K562 (cell line): ENCODE results near the gene TPCN1. TPM values are rescaled to one million over a fixed set of nuclear protein-coding genes. Genes with fewer than 3 reads are reported as not detected.
A peak's percentile ranks its signal among the peaks of the same experiment; 100 is the strongest.

Experiments used
- ARID1B ChIP-seq: fragments of 450-650 bp; IDR thresholded peaks from 2 replicates; pipeline ENCODE4 v1.6.1; 2016; ENCODE audit warnings: antibody characterized with exemption, mild to moderate bottlenecking, inconsistent platforms
- CBFA2T2 ChIP-seq: fragments of 450-650 bp; conservative IDR thresholded peaks from 2 replicates; pipeline ENCODE4 v1.6.1; 2017; ENCODE audit warnings: mild to moderate bottlenecking
- CBFA2T3 ChIP-seq: fragments of 450-650 bp; IDR thresholded peaks from 2 replicates; pipeline ENCODE4 v1.6.1; 2017
- CUX1 ChIP-seq: fragments of 200-800 bp; sonication (Bioruptor generic); IDR thresholded peaks from 2 replicates; pipeline ENCODE4 v1.6.1; 2016; ENCODE audit warnings: missing genetic modification characterization, missing compliant biosample characterization
- GTF3C2 ChIP-seq: IDR thresholded peaks from 3 replicates; pipeline ENCODE4 v1.6.1; 2011; ENCODE audit warnings: borderline replicate concordance, mild to moderate bottlenecking, moderate library complexity; ENCODE audit not compliant: insufficient read length; ENCODE audit errors: extremely low read depth
- MAX ChIP-seq: sonication (generic); formaldehyde crosslinking; IDR thresholded peaks from 2 replicates; pipeline ENCODE4 v1.9.0; 2022; ENCODE audit warnings: mild to moderate bottlenecking, missing genetic modification reagents
- MNT ChIP-seq, 2 experiments: fragments of 450-650 bp; conservative IDR thresholded peaks; 2 replicates each; pipeline ENCODE4 v1.6.1; 2017; ENCODE audit warnings: mild to moderate bottlenecking in 2 of 2, moderate library complexity in 2 of 2
- ZEB2 ChIP-seq: fragments of 450-650 bp; IDR thresholded peaks from 2 replicates; pipeline ENCODE4 v1.6.1; 2016
- ZNF75A ChIP-seq: fragments of 450-650 bp; formaldehyde crosslinking; IDR thresholded peaks from 2 replicates; pipeline ENCODE4 v1.4.0; 2020; ENCODE audit warnings: mild to moderate bottlenecking
- microRNA-seq: library from miRNA; unstranded; fragments of <30 nt; microRNA quantifications from one replicate; pipeline ENCODE4, GENCODE V29; 2018; ENCODE audit warnings: borderline microRNAs expressed
- polyA plus RNA-seq, 8 experiments: library from polyadenylated mRNA; depleted of rRNA in 4 of 8; stranded (reverse) in 5 of 8; unstranded in 3 of 8; fragments of >200 nt; fragmentation: Nextera tagmentation in 2 of 8; fragmentation: Illumina TruSeq in 1 of 8; extraction: Ambion mirVana in 2 of 8; extraction: Trizol in 1 of 8; gene quantifications; 2 replicates each; pipeline versions ENCODE4 v1.2.1 to v1.2.3, GENCODE V29; 2011 to 2014; ENCODE audit warnings: inconsistent platforms in 1 of 8, missing spikeins in 1 of 8
- small RNA-seq: library from RNA; depleted of rRNA; stranded (forward); fragments of <200 nt; gene quantifications from one replicate; pipeline ENCODE3, GENCODE V24; 2014
- total RNA-seq, 7 experiments: library from RNA; depleted of rRNA in 6 of 7; stranded (reverse); fragments of >200 nt in 6 of 7; fragmentation: Illumina TruSeq in 2 of 7; extraction: Trizol in 2 of 7; gene quantifications; 2 replicates each; pipeline versions ENCODE4 v1.2.1 to v1.2.3, GENCODE V29; 2011 to 2021; ENCODE audit warnings: low replicate concordance in 1 of 7

The TPCN1 gene
- total and polyA plus RNA-seq, 9 of the 15 experiments (the other 6 are each of a cell fraction or from before 2014, with no cell fraction given): 0.80 to 23.8 (median 7.4) TPM

GRCh38 chr12:113347892-113348291 is 126.6 kb downstream of the TPCN1 start (continued):
- no peak for TF ChIP-seq CUX1 (CRISPR knock-in tag)
- TF ChIP-seq ARID1B: 0 out of 2 replicates have a peak, but pooled peaks have one; percentile 11
- TF ChIP-seq GTF3C2: no peak
- TF ChIP-seq ZNF75A: no peak
- TF ChIP-seq MAX: 0 out of 2 replicates have a peak, but pooled peaks have one; percentile 32
- peak; percentile 68 for TF ChIP-seq CBFA2T3
- TF ChIP-seq MNT (conservative IDR thresholded peaks at IDR 0.05): peak in 1 of 2 experiments; percentile 48; a peak in 1 of 4 replicates
- peak; percentile 44 for TF ChIP-seq CBFA2T2
- peak; percentile 75; the same call in 1 of the 2 replicates for TF ChIP-seq ZEB2

Small RNAs within 50 kb of the gene (microRNA-seq; reads per million reads assigned to microRNA genes)
- 0.27 reads per million for gene MIR6762

Small RNAs within 50 kb of the gene (small RNA-seq; reads per million reads assigned to genes)
- gene MIR6762: 0.11 reads per million
- gene RF00019: not detected

Other genes with a start within 250 kb of the TPCN1 start
Only the 7 nearest of the 10 such genes appear.
- not detected in 2 replicates for gene DTX1, start 164.7 kb upstream of the TPCN1 start, total RNA-seq (2014; rRNA removed)
- gene DTX1, start 164.7 kb upstream of the TPCN1 start, total RNA-seq (2014; rRNA removed; fragmentation: Illumina TruSeq; extraction: Trizol): not detected in 2 replicates
- gene DTX1, start 164.7 kb upstream of the TPCN1 start, total RNA-seq (2015; rRNA removed; fragmentation: Illumina TruSeq; extraction: Trizol): not detected in 2 replicates
- not detected in 2 replicates for gene DTX1, start 164.7 kb upstream of the TPCN1 start, total RNA-seq (2021)
- not detected in 2 replicates for gene DTX1, start 164.7 kb upstream of the TPCN1 start, polyA plus RNA-seq (2011; rRNA removed)
- gene DTX1, start 164.7 kb upstream of the TPCN1 start, polyA plus RNA-seq (2014; fragmentation: Illumina TruSeq; extraction: Trizol): not detected in 2 replicates
- gene DTX1, start 164.7 kb upstream of the TPCN1 start, polyA plus RNA-seq (2014; fragmentation: Nextera tagmentation; extraction: Ambion mirVana): not detected
- gene DTX1, start 164.7 kb upstream of the TPCN1 start, polyA plus RNA-seq (2014; rRNA removed): not detected in 2 replicates
- gene RASAL1, start 85.7 kb upstream of the TPCN1 start, total RNA-seq (2014; rRNA removed): 0.08 and 0.14 TPM in 2 replicates
- gene RASAL1, start 85.7 kb upstream of the TPCN1 start, total RNA-seq (2014; rRNA removed; fragmentation: Illumina TruSeq; extraction: Trizol): not detected in 2 replicates
- gene RASAL1, start 85.7 kb upstream of the TPCN1 start, total RNA-seq (2015; rRNA removed; fragmentation: Illumina TruSeq; extraction: Trizol): not detected in 2 replicates
- 0.16 TPM in 1 of 2 replicates, not detected in the other for gene RASAL1, start 85.7 kb upstream of the TPCN1 start, total RNA-seq (2021)
- gene RASAL1, start 85.7 kb upstream of the TPCN1 start, polyA plus RNA-seq (2011; rRNA removed): 0.06 TPM in 1 of 2 replicates, not detected in the other
- gene RASAL1, start 85.7 kb upstream of the TPCN1 start, polyA plus RNA-seq (2014; fragmentation: Illumina TruSeq; extraction: Trizol): not detected in 2 replicates
- not detected for gene RASAL1, start 85.7 kb upstream of the TPCN1 start, polyA plus RNA-seq (2014; fragmentation: Nextera tagmentation; extraction: Ambion mirVana)
- gene RASAL1, start 85.7 kb upstream of the TPCN1 start, polyA plus RNA-seq (2014; rRNA removed): not detected in 2 replicates
- gene CFAP73, start 71.7 kb upstream of the TPCN1 start, total RNA-seq (2014; rRNA removed): not detected in 2 replicates
- gene CFAP73, start 71.7 kb upstream of the TPCN1 start, total RNA-seq (2014; rRNA removed; fragmentation: Illumina TruSeq; extraction: Trizol): not detected in 2 replicates
- gene CFAP73, start 71.7 kb upstream of the TPCN1 start, total RNA-seq (2015; rRNA removed; fragmentation: Illumina TruSeq; extraction: Trizol): not detected in 2 replicates
- not detected in 2 replicates for gene CFAP73, start 71.7 kb upstream of the TPCN1 start, total RNA-seq (2021)
- not detected in 2 replicates for gene CFAP73, start 71.7 kb upstream of the TPCN1 start, polyA plus RNA-seq (2011; rRNA removed)
- not detected in 2 replicates for gene CFAP73, start 71.7 kb upstream of the TPCN1 start, polyA plus RNA-seq (2014; fragmentation: Illumina TruSeq; extraction: Trizol)
- not detected for gene CFAP73, start 71.7 kb upstream of the TPCN1 start, polyA plus RNA-seq (2014; fragmentation: Nextera tagmentation; extraction: Ambion mirVana)
- gene CFAP73, start 71.7 kb upstream of the TPCN1 start, polyA plus RNA-seq (2014; rRNA removed): not detected in 2 replicates
- gene DDX54, start 36.0 kb upstream of the TPCN1 start, total RNA-seq (2014; rRNA removed): 100 and 135 TPM in 2 replicates
- gene DDX54, start 36.0 kb upstream of the TPCN1 start, total RNA-seq (2014; rRNA removed; fragmentation: Illumina TruSeq; extraction: Trizol): 23.9 and 25.8 TPM in 2 replicates
- 48.5 and 51.4 TPM in 2 replicates for gene DDX54, start 36.0 kb upstream of the TPCN1 start, total RNA-seq (2015; rRNA removed; fragmentation: Illumina TruSeq; extraction: Trizol)
- 128 and 132 TPM in 2 replicates for gene DDX54, start 36.0 kb upstream of the TPCN1 start, total RNA-seq (2021)
- 56.6 and 80.5 TPM in 2 replicates for gene DDX54, start 36.0 kb upstream of the TPCN1 start, polyA plus RNA-seq (2011; rRNA removed)
- gene DDX54, start 36.0 kb upstream of the TPCN1 start, polyA plus RNA-seq (2014; fragmentation: Illumina TruSeq; extraction: Trizol): 44.4 and 77.7 TPM in 2 replicates
- 1 to 10 TPM; 1.4 to 3.1 TPM for gene DDX54, start 36.0 kb upstream of the TPCN1 start, polyA plus RNA-seq (2014; fragmentation: Nextera tagmentation; extraction: Ambion mirVana)
- gene DDX54, start 36.0 kb upstream of the TPCN1 start, polyA plus RNA-seq (2014; rRNA removed): 74.4 and 107 TPM in 2 replicates
- gene RITA1, start 35.7 kb upstream of the TPCN1 start, total RNA-seq (2014; rRNA removed): 40.4 and 52.0 TPM in 2 replicates
- 12.7 and 15.6 TPM in 2 replicates for gene RITA1, start 35.7 kb upstream of the TPCN1 start, total RNA-seq (2014; rRNA removed; fragmentation: Illumina TruSeq; extraction: Trizol)
- gene RITA1, start 35.7 kb upstream of the TPCN1 start, total RNA-seq (2015; rRNA removed; fragmentation: Illumina TruSeq; extraction: Trizol): 34.3 and 36.7 TPM in 2 replicates
- gene RITA1, start 35.7 kb upstream of the TPCN1 start, total RNA-seq (2021): 34.9 and 38.9 TPM in 2 replicates
- gene RITA1, start 35.7 kb upstream of the TPCN1 start, polyA plus RNA-seq (2011; rRNA removed): 17.6 and 17.9 TPM in 2 replicates
- gene RITA1, start 35.7 kb upstream of the TPCN1 start, polyA plus RNA-seq (2014; fragmentation: Illumina TruSeq; extraction: Trizol): 18.0 and 27.7 TPM in 2 replicates
- gene RITA1, start 35.7 kb upstream of the TPCN1 start, polyA plus RNA-seq (2014; fragmentation: Nextera tagmentation; extraction: Ambion mirVana): 1 to 10 TPM; 2.8 to 3.5 TPM
- 26.4 and 35.0 TPM in 2 replicates for gene RITA1, start 35.7 kb upstream of the TPCN1 start, polyA plus RNA-seq (2014; rRNA removed)
- gene SLC8B1, start 113.6 kb downstream of the TPCN1 start, total RNA-seq (2014; rRNA removed): 18.5 and 26.3 TPM in 2 replicates
- 12.6 and 18.1 TPM in 2 replicates for gene SLC8B1, start 113.6 kb downstream of the TPCN1 start, total RNA-seq (2014; rRNA removed; fragmentation: Illumina TruSeq; extraction: Trizol)
- gene SLC8B1, start 113.6 kb downstream of the TPCN1 start, total RNA-seq (2015; rRNA removed; fragmentation: Illumina TruSeq; extraction: Trizol): 21.0 and 21.2 TPM in 2 replicates
- gene SLC8B1, start 113.6 kb downstream of the TPCN1 start, total RNA-seq (2021): 31.8 and 34.1 TPM in 2 replicates
- gene SLC8B1, start 113.6 kb downstream of the TPCN1 start, polyA plus RNA-seq (2011; rRNA removed): 18.2 and 25.0 TPM in 2 replicates
- gene SLC8B1, start 113.6 kb downstream of the TPCN1 start, polyA plus RNA-seq (2014; fragmentation: Illumina TruSeq; extraction: Trizol): 23.0 and 24.1 TPM in 2 replicates
- gene SLC8B1, start 113.6 kb downstream of the TPCN1 start, polyA plus RNA-seq (2014; fragmentation: Nextera tagmentation; extraction: Ambion mirVana): under 1 TPM; 0.86 to 0.87 TPM
- 25.2 and 26.5 TPM in 2 replicates for gene SLC8B1, start 113.6 kb downstream of the TPCN1 start, polyA plus RNA-seq (2014; rRNA removed)
- 7.2 and 9.1 TPM in 2 replicates for gene PLBD2, start 137.1 kb downstream of the TPCN1 start, total RNA-seq (2014; rRNA removed)
- 1.3 and 2.4 TPM in 2 replicates for gene PLBD2, start 137.1 kb downstream of the TPCN1 start, total RNA-seq (2014; rRNA removed; fragmentation: Illumina TruSeq; extraction: Trizol)
- gene PLBD2, start 137.1 kb downstream of the TPCN1 start, total RNA-seq (2015; rRNA removed; fragmentation: Illumina TruSeq; extraction: Trizol): 4.1 and 4.4 TPM in 2 replicates
- gene PLBD2, start 137.1 kb downstream of the TPCN1 start, total RNA-seq (2021): 33.1 and 37.4 TPM in 2 replicates
- 5.5 and 7.8 TPM in 2 replicates for gene PLBD2, start 137.1 kb downstream of the TPCN1 start, polyA plus RNA-seq (2011; rRNA removed)
- gene PLBD2, start 137.1 kb downstream of the TPCN1 start, polyA plus RNA-seq (2014; fragmentation: Illumina TruSeq; extraction: Trizol): 31.3 and 33.7 TPM in 2 replicates
- gene PLBD2, start 137.1 kb downstream of the TPCN1 start, polyA plus RNA-seq (2014; fragmentation: Nextera tagmentation; extraction: Ambion mirVana): 1 to 10 TPM; 5.0 to 6.0 TPM
- 16.4 and 17.6 TPM in 2 replicates for gene PLBD2, start 137.1 kb downstream of the TPCN1 start, polyA plus RNA-seq (2014; rRNA removed)